NCI-H146 treated with DMSO at 0.1 percent for 48 hours (cell line): Measurements from ENCODE around the gene ZNHIT3.

ENCODE experiments used
- DNase-seq: peaks from one replicate; lab custom pipeline; 2025; ENCODE audit not compliant: unreplicated experiment; lab: John Stamatoyannopoulos, UW

The ZNHIT3 gene

DNA sequence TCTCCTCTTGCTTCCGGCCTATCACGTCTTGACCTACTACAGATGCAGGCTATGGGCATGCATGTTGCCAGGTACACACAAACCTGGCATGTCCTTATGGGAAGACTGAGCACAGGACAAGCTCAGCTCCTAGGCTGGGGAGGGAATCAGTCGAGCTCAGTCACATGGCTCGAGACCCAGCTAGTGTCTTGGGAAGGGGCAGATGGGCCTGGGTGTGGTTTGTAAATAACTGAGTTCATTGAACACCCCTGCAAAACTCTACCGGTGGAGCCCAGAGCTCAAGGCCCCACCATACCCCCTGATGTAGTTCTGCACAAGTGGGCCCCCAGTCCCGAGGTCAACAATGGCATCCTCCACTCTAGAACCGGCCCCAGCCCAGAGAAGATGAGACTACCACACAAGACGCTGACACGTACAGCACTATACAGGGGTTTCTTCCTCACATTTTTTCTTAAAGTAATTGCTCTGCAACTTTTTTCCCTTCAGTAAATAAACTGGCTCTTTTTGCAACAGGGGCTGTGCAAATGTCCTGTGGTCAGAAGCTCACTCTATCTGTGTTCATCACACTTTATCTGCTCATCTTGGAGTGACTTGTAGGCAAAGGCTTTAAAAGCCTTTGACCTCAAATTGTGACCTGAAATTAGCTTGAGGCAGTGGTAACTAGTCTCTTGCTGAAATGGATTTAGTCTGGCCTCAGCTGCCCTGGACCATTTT, 22.9 kb downstream of the ZNHIT3 start:
- no peak for DNase-seq

DNA sequence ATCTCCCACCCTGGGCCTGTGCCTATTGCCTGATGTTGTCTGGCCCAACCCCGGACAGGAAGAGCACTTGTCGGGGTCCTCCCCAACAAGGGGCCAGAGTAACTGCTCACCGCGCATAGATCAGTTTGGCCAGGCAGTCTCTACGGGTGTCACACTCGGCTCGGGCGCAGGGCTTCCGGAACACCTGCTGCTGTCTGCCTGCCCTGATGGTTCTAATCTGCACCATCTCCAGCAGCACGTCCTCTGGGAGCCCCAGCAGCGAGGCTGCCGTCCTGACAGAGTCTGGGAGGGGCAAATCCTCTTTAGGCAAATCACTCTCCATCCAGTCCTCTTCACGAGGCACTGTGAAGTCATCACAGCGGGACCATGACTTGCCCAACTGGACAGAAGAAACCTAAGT, 24.2 kb downstream of the ZNHIT3 start:
- no peak for DNase-seq

DNA sequence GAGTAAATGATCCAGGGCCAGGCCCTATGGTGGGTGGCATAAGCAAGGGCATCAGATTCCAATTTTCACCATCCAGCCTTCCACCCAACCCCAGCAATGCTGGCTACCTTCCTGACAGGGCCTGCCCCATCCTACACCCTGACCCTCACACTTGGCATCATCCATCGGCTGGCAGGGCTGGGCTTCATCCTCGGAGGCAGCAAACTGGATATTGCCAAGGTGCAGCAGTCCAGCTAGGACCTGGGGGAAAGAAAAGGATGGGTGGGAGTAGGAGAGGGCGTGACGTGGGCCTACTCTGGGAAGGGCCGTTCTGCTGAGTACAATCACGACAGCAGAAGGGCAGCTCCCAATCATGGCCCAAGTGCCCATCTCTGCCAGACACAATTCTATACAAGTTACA, 24.7 kb downstream of the ZNHIT3 start:
- no peak for DNase-seq

DNA sequence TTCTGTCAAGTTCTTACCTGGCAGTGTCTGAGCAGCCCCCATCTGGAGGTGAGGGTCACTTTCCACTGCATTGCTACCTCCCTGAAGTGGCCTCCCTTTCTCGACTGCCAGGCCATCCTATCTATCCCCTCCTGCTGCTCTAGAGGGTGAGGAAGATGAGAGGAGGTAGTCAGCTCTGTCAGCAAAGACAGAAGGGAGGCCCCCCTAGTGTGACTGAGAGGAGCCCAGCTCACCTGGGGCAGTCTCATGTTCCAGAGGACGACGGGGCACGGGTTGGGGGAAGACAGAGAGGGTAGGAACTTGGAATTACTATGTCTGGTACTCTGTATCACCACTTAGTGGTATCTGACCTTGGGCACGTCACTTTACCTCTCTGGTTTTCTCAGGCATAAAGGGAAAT, 26.2 kb downstream of the ZNHIT3 start:
- DNase-seq: no peak

DNA sequence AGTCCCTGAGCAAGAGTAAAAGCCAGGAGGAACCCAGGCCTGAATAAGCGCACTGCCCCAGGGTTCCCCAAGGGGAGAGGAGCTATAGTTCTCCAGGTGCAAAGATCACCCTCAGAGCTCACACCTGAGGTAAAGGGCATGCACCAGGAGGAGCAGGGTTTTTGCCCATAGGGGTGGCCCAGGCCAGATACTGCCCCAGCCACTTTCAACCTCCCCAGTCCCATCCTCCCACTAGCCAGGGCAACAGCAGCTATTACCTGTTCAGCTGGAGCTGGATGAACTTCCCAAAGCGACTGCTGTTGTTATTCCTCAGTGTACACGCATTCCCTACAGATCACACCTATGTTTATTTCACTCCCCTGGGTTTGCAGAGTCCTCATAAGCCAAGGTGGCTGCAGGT, 28.4 kb downstream of the ZNHIT3 start:
- DNase-seq: no peak

DNA sequence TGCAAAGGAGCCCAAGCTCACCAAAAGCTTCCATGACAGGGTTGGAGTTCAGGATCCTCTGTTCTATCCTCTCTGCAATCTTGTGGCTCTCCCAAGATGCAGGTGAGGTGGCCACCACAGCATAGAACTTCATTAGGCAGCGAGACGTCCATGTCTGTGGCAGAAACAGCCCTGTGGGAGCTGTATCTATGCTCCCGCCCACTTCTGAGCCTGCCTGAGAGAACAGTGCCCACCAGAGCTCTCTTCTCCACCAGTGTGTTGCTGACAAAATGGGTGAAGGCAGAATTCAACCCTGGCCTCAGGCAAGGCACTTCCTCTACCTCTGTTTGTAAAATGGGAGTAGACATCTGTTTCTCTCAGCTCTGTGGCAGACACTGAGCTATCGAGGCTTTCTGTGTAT, 29.4 kb downstream of the ZNHIT3 start:
- DNase-seq: no peak

DNA sequence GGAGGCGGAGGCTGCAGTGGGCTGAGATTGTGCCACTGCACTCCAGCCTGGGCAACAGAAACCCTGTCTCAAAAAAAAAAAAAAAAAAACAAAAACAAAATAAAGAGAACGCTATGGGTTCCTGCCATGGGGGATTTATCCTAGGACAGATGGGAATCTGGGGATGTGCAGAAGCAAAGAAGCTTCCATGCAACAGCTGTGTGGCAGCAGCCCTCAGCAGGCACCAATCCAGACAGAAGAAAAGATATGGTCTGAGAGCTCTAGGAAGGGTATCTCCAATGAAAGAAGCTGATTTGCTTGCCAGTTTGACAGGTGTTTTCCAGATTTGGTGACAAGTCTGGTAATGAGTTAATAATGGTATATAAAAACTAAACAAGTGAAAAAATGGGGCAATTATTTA, 36.6 kb downstream of the ZNHIT3 start:
- no peak for DNase-seq

DNA sequence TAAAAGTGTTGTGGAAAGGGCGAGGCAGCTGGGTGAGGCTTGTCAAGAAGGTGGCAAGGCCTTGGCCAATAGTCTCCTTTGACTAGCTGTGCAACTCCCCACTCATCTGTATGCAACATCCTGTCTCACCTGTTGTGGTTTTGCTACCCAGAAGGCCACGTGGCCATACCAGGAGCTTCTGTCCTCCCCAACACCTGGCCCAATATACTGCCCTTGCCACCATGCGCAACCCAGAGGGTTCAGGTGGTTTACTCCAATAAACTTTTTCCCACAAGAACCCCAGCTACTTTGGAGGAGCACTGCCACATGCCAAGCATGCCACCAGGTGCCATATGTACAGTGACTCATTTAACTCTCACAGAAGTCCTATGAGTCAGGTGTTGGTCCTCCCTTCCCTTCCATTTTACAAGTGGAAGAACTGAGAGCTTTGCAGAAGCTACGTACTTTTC, 38.0 kb downstream of the ZNHIT3 start:
- DNase-seq: no peak

DNA sequence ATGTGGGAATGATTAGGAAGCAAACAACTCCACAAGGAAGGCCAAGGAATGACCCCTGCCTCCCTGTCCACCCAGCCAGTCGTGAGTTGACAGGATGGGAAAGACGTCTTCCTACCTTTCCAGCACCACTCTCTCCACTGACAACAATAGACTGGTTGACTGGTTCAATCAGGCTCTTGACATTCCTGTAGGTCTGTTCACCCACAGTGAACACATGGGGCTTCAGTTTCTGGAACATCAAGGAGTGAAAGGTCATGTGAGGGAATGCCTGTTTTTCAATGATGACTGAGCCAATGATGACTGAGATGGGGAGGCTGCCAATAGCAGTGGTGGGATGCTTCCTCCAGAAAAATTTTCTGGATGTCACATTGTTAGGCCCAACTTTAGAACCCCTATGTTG, 38.6 kb downstream of the ZNHIT3 start:
- no peak for DNase-seq

DNA sequence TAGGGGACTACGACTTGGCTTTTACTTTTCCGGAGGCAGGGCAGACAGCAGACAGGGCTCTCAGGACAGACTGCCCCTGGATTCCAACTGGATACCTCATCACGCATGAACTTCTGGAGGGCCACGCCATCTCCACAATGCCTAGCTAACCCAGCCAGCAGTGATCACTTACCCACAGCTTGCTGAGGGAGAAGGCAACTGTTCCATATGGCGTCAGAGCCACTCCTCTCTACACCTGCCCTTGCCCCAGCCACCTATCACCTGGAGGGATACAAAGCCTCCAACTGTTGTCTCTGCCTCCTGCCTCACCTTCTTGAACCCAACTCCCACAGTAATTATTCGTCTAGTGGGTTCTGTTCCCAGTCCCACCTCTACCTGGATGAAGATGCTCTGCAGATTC, 39.4 kb downstream of the ZNHIT3 start:
- no peak for DNase-seq

DNA sequence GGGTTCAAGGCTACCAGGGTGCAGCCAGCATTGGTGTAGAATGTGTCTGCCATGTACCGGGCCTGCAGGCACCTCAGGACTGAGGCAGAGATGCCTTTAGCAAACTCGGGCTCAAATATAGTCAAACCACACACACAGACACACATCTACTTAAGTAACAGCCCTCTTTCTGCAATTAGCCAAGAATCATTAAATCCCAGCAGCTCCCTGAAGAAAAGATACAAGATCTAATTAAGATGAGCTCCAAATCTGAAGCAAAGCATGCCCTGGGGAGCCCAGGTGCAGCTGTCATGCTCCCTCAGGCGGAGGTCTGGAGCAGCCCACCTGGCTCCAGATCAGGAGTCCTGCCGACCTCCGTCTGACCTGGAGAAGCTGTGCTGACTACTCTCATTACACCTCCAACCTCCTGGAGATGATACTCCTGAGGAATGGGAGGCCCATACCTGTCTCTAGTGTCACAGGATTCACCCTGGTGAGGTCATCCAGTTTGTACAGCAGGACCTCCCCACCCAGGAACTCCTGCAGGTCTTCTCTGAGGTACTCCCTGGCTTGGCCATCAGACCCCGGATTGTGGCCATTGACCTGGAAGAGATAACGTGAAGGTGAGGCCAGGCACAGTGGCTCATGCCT, 41.3 kb downstream of the ZNHIT3 start:
- DNase-seq: no peak

DNA sequence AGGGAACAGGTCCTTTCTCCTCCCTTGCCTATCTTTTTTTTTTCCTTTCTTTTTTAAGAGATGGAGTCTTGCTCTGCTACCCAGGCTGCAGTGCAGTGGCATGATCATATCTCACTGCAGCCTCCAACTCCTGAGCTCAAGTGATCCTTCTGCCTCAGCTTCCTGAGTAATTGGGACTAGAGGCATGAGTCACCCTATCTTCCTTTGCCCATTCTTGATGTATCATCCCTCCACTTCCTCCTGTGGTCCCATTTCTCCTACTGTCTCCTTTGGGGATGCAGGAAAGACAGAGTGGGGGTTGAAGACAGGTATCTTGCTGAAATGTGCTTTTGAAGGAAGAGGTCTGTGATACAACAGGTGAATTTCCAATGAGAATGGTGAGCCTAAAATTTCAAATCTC, 42.6 kb downstream of the ZNHIT3 start:
- no peak for DNase-seq

DNA sequence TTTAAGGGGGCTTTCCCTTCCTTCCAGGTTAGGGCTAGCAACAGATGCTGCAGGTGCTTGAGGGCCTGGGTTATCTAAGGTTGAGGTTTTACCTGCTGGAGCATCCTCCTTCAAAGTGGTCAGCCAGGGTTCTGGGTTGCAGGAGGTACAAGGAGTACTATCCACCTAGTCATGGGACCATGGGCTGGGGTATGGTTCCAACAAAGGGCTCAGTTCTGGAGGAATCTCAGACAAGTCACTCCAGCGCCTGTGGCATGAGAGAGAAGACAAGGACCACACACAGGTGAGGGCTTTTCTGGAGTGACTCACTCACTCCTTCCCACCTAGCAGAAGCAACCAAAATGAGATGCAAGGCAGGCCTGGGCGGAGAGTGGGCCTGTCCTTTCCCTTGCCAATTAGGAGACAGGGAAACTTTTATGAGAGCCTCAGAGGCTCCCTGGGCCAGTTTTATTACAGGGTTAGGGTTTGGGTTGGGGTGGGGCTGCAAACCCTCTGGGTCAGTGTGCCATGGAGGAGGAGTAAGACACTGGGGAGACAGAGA, 46.0 kb downstream of the ZNHIT3 start:
- DNase-seq: no peak

DNA sequence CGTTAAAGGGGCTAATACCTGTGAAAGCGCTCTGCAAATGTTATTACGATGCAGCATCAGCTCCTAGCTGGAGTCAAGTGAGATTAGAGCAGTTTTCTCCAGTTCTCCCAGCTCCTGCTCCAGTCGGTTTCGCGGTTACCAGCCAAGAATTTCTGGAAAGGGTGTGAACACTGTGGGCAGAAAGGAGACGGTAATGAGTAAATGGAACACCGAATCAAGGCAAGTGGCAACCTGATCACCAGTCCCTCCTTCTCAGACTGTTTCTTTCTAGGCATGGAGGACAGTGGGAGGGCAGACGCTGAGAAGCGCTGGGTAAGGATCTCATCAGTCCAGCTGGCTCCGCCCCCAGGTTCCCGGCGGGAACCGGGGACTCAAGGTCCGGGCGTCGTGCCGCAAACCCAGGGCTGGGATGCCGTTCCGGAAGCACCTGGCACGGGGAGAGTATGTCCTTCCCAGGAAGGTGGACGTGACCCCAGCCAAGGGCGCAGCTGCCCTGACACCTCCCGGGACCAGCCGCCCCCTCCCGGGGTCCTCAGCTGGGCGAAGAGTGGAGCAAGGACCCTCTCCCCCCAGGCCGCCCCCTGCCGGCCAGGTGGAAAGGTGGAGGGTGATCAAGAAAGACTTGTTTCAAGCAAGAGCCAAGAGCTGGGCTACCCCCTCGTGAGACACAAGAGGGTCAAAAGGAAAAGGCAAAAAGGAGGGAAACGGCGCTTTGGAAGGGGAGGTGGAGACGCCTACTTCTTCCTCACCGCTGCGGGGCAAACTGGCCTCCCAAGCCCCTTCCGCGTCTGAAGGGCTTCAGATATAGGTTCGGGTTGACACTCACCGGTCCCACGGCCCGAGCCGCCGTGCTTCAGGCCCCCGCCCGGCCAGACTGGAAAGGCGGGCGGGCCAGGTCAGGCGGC, 47.7 kb downstream of the ZNHIT3 start:
- peak; percentile 79 for DNase-seq

DNA sequence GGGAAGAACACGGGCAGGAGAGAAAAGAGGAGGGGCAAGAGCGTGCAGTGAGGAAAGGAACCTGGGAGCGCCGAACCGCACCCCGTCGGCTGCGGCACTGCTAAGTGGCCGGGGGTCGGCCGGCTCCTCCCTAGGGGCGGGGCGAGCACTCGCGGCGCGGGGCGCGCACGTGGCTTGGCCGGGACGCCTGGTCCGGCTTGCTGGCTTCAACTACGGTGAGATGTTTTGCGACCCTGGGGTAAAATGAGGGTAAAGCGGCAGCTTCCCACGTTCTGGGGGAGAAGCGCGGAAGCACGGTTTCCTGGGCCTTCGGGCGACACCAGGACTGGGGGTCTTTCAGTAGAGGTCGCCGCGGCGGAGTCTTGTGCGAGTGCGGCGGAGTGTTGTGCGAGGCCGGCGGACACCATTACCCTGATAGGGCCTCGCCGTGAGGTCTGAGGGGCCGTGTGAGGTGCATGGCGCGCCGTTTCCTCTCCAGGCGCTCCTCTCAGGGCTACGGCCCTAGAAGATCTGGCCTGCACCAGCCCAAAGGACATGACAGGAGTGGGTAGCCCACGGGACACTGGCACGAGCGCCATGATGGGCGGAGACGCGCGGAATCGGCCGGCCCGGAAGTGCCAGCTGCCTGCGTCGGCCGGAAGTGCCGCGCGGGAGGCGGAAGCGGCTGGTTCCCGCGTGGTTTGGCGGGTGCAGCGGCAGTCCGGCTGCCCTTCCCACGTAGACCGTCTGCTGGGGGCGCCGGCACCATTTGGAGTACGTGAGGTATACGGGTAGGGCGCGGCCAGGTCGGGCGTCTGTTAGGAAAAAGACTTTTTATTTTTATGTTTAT, 48.6 kb downstream of the ZNHIT3 start, which contains the start of the genes MYO19 and PIGW:
Gene MYO19 (minus strand): TSS at position 29 of the 829 bp plus-strand sequence. CDS start 2,330 bp downstream, outside the sequence.
Gene PIGW (plus strand): TSS at position 148 of the 829 bp plus-strand sequence. CDS start 2,115 bp downstream, outside the sequence.
- DNase-seq: peak; percentile 85

DNA sequence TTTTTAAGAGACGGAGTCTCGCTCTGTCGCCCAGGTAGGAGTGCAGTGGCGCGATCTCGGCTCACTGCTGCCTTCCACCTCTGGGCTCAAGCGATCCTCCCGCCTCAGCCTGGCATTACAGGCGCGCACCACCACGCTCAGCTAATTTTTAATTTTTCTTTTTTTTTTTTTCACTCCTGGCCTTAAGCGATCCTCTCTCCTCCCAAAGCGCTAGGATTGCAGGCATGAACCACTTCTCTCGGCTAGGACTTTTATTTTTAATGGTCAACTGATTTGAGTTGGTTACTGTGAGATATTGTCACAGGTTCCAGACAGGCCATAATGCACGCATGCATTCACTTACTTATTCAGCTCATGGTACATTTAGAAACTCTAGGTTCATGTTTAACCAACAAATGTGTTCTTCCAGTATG, 49.2 kb downstream of the ZNHIT3 start:
- no peak for DNase-seq

DNA sequence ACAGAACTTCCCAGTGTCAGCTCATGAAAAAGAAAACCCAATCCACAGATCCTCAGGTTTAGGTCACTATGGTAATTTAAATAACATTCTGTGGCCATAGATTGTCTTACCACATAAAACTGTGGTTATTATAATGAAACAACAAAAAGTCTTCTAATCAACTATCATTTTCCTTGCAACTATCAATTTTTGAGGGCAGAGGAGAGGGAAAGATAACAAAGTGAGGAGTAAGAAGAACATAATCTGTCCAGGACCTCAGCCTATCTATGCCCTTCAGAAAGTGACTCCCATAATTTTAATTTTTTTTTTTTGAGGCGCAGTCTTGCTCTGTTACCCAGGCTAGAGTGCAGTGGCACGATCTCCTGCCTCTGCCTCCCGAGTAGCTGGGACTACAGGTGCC, 54.2 kb downstream of the ZNHIT3 start:
- DNase-seq: no peak

DNA sequence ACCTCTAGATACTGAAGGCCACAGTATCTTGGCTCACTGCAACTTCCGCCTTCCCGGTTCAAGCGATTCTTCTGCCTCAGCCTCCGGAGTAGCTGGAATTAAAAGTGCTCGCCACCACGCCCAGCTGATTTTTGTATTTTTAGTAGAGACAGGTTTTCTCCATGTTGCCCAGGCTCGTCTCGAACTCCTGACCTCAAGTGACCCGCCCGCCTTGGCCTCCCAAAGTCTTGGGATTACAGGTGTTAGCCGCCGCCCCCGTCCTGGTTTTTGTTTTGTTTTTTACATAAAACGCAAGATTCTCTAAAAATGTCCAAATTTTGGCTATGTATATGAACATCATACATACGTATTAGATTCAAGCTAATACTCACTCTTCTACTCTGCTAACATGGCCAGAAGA, 56.3 kb downstream of the ZNHIT3 start:
- no peak for DNase-seq

DNA sequence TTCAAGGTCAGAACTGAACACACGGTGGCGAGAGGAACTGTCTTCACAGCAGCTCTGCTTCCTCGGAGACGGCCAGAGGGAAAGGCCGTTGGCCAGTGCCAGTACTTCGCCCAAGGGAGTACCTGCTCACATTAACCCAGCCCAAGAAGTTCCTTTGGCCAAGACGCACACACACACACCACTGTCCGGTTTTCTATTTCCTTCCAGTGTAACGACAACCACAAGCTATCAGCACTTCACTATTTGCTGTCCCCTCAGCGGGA, 57.5 kb downstream of the ZNHIT3 start:
- no peak for DNase-seq

DNA sequence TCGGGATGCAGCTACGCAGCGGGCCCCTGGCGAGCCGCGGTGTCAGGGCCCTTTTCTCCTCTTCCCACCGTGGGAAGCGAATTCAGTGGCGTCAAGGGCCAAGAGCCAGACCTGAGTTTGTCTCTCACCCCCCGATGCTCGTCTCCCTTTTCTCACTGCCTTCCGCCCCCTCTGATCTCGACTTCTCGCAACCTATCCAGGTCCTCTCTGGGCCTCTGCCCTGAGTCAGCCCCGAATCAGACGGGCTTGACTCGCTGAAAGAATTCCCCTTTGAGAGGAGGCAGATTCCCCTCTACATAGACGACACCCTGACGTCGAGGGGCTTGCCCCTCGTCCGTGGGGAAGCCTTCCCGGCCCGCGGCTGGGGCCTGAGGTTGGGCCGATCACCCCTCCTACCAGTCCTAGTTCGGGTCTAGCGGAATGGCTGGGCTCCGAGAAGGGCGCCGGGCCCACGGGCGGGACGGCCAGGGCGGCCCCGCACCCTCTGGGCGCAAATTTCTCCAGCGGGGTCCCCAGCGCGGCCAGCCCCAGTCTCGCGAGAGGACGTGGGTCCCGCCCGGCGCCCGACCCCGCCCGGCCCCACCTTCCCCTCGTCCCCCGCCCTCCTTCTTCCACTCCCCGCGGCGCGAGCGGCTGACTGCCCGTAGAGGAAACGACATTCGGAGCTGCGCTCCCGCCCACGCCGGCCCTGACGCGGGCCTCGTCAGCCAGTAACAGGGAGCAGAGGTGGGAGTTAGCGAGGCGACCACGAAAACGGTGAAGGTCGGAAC, 58.0 kb downstream of the ZNHIT3 start, which contains the start of gene GGNBP2:
Gene GGNBP2 (plus strand): TSS at position 613 of the 770 bp plus-strand sequence. CDS start 806 bp downstream, outside the sequence.
- DNase-seq: peak; percentile 77
